ENCODE data around the gene ZNF783. TPM values are rescaled to one million over a fixed set of nuclear protein-coding genes. Genes with fewer than 3 reads are reported as not detected.

ZNF783 gene
- total RNA-seq, 4 donors from 2014 or later = 9.9 to 20.8 (median 14.4) TPM

DNA sequence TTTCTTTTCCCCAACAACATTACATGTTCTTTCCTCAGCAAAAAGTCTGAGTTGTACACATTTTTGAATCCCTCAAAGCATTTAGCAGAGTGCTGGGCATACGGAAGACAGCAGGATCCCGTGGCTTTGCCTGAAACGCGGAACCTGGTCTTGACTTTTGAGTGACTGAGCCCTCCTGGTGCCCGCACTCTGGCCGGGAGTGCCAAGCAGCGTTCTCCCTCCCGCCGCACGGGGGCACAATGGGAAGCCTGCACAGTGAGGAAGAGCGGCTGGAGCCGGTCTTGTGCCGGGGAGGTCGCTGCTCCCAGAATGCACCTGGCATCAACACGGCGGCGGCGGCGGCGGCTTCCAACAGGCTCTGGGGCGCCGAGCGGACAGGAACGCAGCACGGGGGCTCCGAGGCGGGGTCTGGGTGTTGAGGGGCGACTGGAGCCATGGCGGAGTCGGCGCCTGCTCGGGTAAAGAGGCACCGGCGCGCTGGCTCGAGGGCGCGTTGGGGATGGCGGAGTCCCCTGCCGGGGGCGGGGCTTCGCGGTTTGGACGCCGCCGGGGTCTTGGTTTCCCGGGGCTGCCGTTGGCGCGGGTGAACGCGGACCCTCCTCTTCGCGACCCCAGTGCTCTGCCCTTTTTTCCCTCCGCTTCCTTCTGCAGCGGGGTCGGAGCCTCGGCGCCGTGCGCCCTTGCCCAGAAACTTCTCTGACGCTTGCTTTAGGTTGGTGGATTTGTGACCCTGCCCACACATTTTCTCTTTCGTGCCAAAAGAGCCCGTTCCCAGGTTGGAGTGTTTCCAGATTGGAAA is 22.5 kb upstream of the ZNF783 start, which contains the start of gene ZNF212:
Gene ZNF212, plus strand, starts transcription at position 307 of the 799 bp plus-strand sequence. Its CDS starts 128 bp downstream, at position 435.
- peak; percentile 91 for DNase-seq (ENCODE audit: low spot score in 2 of 2)
- H3K27me3 ChIP-seq = no peaks in the 10 kb centered on the region
- WGBS = under 1% methylated on average over 28 of the region's 64 CpGs
- H3K4me3 ChIP-seq = peak within 1 kb of the TSS; percentile 96
- no peaks in the 10 kb centered on the region for H3K9me3 ChIP-seq
- H3K36me3 ChIP-seq = no peaks in the 10 kb centered on the region
- peak within 1 kb of the TSS; percentile 75 for H3K27ac ChIP-seq
- peaks cover 26% of the 10 kb centered on the region for H3K4me1 ChIP-seq
- TF ChIP-seq EP300 (IDR thresholded peaks at IDR 0.05) = no peak
- peak in 1 of 2 donors; percentile 23 for TF ChIP-seq POLR2A (IDR thresholded peaks at IDR 0.05)
- peak in 1 of 3 donors; percentile 64 for TF ChIP-seq POLR2AphosphoS5 (IDR thresholded peaks at IDR 0.05)
- TF ChIP-seq, protein P1, sequence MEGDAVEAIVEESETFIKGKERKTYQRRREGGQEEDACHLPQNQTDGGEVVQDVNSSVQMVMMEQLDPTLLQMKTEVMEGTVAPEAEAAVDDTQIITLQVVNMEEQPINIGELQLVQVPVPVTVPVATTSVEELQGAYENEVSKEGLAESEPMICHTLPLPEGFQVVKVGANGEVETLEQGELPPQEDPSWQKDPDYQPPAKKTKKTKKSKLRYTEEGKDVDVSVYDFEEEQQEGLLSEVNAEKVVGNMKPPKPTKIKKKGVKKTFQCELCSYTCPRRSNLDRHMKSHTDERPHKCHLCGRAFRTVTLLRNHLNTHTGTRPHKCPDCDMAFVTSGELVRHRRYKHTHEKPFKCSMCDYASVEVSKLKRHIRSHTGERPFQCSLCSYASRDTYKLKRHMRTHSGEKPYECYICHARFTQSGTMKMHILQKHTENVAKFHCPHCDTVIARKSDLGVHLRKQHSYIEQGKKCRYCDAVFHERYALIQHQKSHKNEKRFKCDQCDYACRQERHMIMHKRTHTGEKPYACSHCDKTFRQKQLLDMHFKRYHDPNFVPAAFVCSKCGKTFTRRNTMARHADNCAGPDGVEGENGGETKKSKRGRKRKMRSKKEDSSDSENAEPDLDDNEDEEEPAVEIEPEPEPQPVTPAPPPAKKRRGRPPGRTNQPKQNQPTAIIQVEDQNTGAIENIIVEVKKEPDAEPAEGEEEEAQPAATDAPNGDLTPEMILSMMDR (IDR thresholded peaks at IDR 0.05) = peak; percentile 40 to 92

DNA sequence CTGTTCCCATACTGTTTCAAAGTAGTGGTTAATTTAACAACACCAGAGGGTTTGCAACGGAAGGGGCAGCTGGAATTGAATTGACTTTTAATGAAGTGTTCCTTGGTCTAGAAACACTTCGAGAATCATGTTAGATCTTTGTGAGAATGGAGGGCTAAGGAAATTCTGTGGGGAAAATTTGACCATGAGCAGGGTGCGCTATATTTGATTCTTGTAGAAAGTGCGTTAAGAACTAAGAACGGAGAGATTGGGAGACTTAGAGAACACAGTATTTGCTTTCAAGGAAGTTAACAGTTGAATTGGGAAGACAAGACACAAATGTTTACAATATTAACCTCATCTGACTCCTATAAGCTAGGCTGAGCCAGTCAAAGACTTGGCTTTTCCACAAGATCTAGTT is 21.4 kb upstream of the ZNF783 start:
- Histone ChIP-seq H3K36me3 (no peaks in the 10 kb centered on the region), H3K27ac (no peak overlapping the region)
- 81% methylated on average over 5 of the region's 5 CpGs for WGBS

DNA sequence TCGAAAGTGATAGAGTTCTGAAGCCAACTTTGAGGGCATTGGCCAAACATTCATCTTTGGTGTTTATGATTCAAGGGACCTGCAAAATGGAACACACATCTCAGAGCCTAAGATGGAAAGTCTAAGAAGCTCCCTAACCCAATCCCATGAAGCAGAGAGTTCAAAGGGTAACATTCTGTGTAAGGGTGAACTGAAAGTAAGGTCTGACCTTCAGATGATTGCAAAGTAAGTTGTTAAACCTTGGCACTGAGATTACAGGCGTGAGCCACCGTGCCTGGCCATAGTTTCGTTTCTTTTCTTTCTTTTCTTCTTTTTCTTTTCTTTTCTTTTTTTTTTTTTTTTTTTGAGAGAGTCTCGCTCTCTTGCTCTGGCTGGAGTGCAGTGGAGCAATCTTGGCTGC is 20.3 kb upstream of the ZNF783 start:
- Histone ChIP-seq H3K4me3 (no peak overlapping the region), H3K36me3 (no peaks in the 10 kb centered on the region), H3K27me3 (no peaks in the 10 kb centered on the region), H3K4me1 (peaks cover 26% of the 10 kb centered on the region), H3K27ac (no peak overlapping the region), H3K9me3 (no peaks in the 10 kb centered on the region)
- DNase-seq (ENCODE audit: low spot score in 2 of 2) = no peak
- WGBS = 91% methylated on average over 5 of the region's 5 CpGs
- TF ChIP-seq, protein P1 (IDR thresholded peaks at IDR 0.05) = no peak
- no peak for TF ChIP-seq POLR2AphosphoS5 (IDR thresholded peaks at IDR 0.05)
- no peak for TF ChIP-seq EP300 (IDR thresholded peaks at IDR 0.05)
- TF ChIP-seq POLR2A (IDR thresholded peaks at IDR 0.05) = no peak

More for the DNA sequence above, 21.4 kb upstream of the ZNF783 start:
- TF ChIP-seq, protein P1 (IDR thresholded peaks at IDR 0.05) = no peak
- TF ChIP-seq POLR2AphosphoS5 (IDR thresholded peaks at IDR 0.05) = no peak
- no peak for TF ChIP-seq EP300 (IDR thresholded peaks at IDR 0.05)
- TF ChIP-seq POLR2A (IDR thresholded peaks at IDR 0.05) = no peak
- H3K4me3 ChIP-seq = peak overlapping the region; percentile 96
- no peaks in the 10 kb centered on the region for H3K9me3 ChIP-seq
- DNase-seq (ENCODE audit: low spot score in 2 of 2) = no peak
- no peaks in the 10 kb centered on the region for H3K27me3 ChIP-seq
- H3K4me1 ChIP-seq = peaks cover 26% of the 10 kb centered on the region

DNA sequence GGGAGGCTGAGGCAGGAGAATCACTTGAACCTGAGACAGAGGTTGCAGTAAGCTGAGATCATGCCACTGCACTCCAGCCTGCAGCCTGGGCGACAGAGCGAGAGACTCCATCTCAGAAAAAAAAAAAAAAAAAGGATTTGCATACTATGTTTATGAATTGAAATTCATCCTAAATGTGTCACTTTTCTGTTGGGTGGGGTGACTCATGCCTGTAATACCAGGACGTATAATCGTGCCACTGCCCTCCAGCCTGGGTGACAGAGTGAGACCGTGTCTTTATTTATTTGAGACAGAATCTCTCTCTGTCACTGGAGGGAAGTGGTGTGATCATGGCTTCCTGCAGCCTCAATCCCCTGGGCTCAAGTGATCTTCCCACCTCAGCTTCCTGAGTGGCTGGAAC is 16.8 kb upstream of the ZNF783 start:
- Histone ChIP-seq H3K9me3 (no peaks in the 10 kb centered on the region), H3K4me1 (peaks cover 15% of the 10 kb centered on the region), H3K4me3 (no peak overlapping the region), H3K36me3 (peaks cover 3% of the 10 kb centered on the region), H3K27me3 (no peaks in the 10 kb centered on the region), H3K27ac (no peak overlapping the region)
- 67% methylated on average over 5 of the region's 5 CpGs for WGBS
- DNase-seq (ENCODE audit: low spot score in 2 of 2) = no peak
- TF ChIP-seq POLR2AphosphoS5 (IDR thresholded peaks at IDR 0.05) (no peak), POLR2A (IDR thresholded peaks at IDR 0.05) (no peak), EP300 (IDR thresholded peaks at IDR 0.05) (no peak)
- TF ChIP-seq, protein P1 (IDR thresholded peaks at IDR 0.05) = no peak

DNA sequence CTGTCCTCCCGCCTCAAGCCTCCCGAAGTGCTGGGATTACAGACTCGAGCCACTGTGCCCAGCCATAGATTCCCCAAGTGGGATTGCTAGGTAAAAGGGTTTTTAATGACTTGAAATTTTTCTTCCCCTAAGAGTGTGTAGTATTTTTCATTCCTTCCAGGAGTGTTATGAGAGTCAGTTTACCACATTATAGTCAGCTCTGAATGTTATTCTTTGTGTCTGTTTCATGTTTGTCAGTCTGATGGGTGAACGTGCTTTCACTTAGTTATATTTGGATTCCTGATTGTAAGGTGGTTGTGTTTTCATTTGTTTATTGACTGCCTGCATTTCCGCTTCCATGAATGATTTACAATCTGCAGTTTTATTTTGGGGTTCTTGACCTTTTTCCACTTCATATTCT is 16.3 kb upstream of the ZNF783 start:
- no peak for DNase-seq (ENCODE audit: low spot score in 2 of 2)
- H3K36me3 ChIP-seq = peaks cover 8% of the 10 kb centered on the region
- no peak for TF ChIP-seq EP300 (IDR thresholded peaks at IDR 0.05)
- TF ChIP-seq POLR2AphosphoS5 (IDR thresholded peaks at IDR 0.05) = no peak
- TF ChIP-seq, protein P1 (IDR thresholded peaks at IDR 0.05) = no peak
- no peak for TF ChIP-seq POLR2A (IDR thresholded peaks at IDR 0.05)
- no peaks in the 10 kb centered on the region for H3K9me3 ChIP-seq
- no peaks in the 10 kb centered on the region for H3K27me3 ChIP-seq
- 84% methylated on average over 5 of the region's 5 CpGs for WGBS
- H3K27ac ChIP-seq = no peak overlapping the region
- H3K4me3 ChIP-seq = no peak overlapping the region
- peaks cover 10% of the 10 kb centered on the region for H3K4me1 ChIP-seq

Measured in suprapubic skin (tissue), 4 donors.